Right cardiac atrium (tissue), 5 donors: ENCODE measurements around the gene CHRNE. TPM values are rescaled to one million over a fixed set of nuclear protein-coding genes. Genes with fewer than 3 reads are reported as not detected.

Experiments
- ATAC-seq, 2 donors: fragments of 200-7000 bp; cut with Tn5 transposase; one replicate each; pipeline versions ENCODE4 v1.8.0 to v1.9.1; 2020; ENCODE audit warnings: moderate library complexity in 2 of 2, mild to moderate bottlenecking in 1 of 2
- DNase-seq, 3 donors: peaks; one replicate each; pipeline ENCODE4 v3.0.0-alpha.2; 2020
- H3K27ac ChIP-seq: one replicate; pipeline ENCODE4 v1.5.1; 2013; ENCODE audit warnings: mild to moderate bottlenecking, low read length, control low read depth, moderate library complexity
- H3K27me3 ChIP-seq: one replicate; pipeline ENCODE4 v1.6.1; 2013; ENCODE audit not compliant: control insufficient read depth, insufficient read depth
- H3K4me1 ChIP-seq: one replicate; pipeline ENCODE4 v1.6.1; 2013; ENCODE audit warnings: low read length; ENCODE audit not compliant: control insufficient read depth, insufficient read depth
- H3K4me3 ChIP-seq: one replicate; pipeline ENCODE4 v1.5.1; 2013; ENCODE audit warnings: low read length, control low read depth
- H3K9me3 ChIP-seq: one replicate; pipeline ENCODE4 v1.6.1; 2013; ENCODE audit warnings: low read length; ENCODE audit not compliant: control insufficient read depth
- WGBS: extraction: QIAGEN DNeasy Blood & Tissue Kit; methylation state at CpG from one replicate; pipeline ENCODE4 v1.1.7; 2013; 5-methylcytosine and 5-hydroxymethylcytosine counted together
- intact Hi-C, 4 donors: fragments of 100-400 bp; cut with DNase I; formaldehyde crosslinking; loops; one replicate each; pipeline versions ENCODE4 v1.11.0 to v1.14.0; 2022 to 2023
- polyA plus RNA-seq: library from polyadenylated mRNA; stranded (reverse); fragments of 200-250 nt; gene quantifications from one replicate; pipeline ENCODE4 v1.2.3, GENCODE V29; 2013
- total RNA-seq, 4 donors: library from RNA; stranded (reverse); fragmentation: NEBNext Ultra II Directional; extraction: Animal tissue kit (Norgen Biotek cat#: 25700); gene quantifications; one replicate each; pipeline ENCODE4 v1.2.1, GENCODE V29; 2021
- donor health status: healthy with polysubstance abuse.
- donor health status: DM: no; HTN: yes; CAD: no.
- donor health status: DM: no; HTN: no; CAD: no.
- donor health status: DM: no; HTN: yes; CAD: no; lungs with severe emphysema.
- donor health status: DM: yes; HTN: yes; CAD: no.

Gene CHRNE
- total and polyA plus RNA-seq, 5 donors = 57.6 to 106 (median 66.7) TPM

GRCh38 chr17:4896332-4897197, 6.3 kb downstream of the CHRNE start:
- Histone ChIP-seq H3K27me3 (no peaks in the 10 kb centered on the region), H3K4me3 (no peak overlapping the region), H3K4me1 (no peaks in the 10 kb centered on the region), H3K27ac (no peak overlapping the region), H3K9me3 (no peaks in the 10 kb centered on the region)
- 86% methylated on average over 27 of the region's 27 CpGs for WGBS
- DNase-seq = no peak
- intact Hi-C loops = loop anchor here in 1 of 4 donors (10.0 kb wide), 1 partner anchor 162 kb away; the partner anchor contains the start of genes CXCL16, MED11 and ZMYND15
- ATAC-seq = no peak

- Histone ChIP-seq H3K9me3 (no peaks in the 10 kb centered on the region), H3K4me3 (no peak overlapping the region), H3K27me3 (no peaks in the 10 kb centered on the region), H3K4me1 (no peaks in the 10 kb centered on the region), H3K27ac (no peak overlapping the region)
- WGBS = 72% methylated on average over 27 of the region's 27 CpGs
- ATAC-seq = no peak
- no peak for DNase-seq
- intact Hi-C loops = loop anchor here in 1 of 4 donors (10.0 kb wide), 1 partner anchor 161 kb away; the partner anchor contains the start of genes CXCL16, MED11 and ZMYND15
Observed at GRCh38 chr17:4895657-4896331, 7.1 kb downstream of the CHRNE start.

DNA sequence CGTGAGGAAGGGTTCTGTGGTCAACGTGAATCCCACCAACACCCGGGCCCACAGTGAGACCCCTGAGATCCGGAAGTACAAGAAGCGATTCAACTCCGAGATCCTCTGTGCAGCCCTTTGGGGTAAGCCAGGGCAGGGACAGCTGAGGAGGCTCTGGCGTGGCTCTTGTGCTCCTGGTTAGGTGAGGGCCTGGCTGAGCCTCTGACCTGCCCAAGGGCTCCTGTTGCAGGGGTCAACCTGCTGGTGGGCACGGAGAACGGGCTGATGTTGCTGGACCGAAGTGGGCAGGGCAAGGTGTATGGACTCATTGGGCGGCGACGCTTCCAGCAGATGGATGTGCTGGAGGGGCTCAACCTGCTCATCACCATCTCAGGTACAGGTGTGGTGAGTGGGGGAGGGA, 7.8 kb downstream of the CHRNE start:
- ATAC-seq = no peak
- WGBS = 91% methylated on average over 13 of the region's 13 CpGs
- H3K9me3 ChIP-seq = no peaks in the 10 kb centered on the region

DNA sequence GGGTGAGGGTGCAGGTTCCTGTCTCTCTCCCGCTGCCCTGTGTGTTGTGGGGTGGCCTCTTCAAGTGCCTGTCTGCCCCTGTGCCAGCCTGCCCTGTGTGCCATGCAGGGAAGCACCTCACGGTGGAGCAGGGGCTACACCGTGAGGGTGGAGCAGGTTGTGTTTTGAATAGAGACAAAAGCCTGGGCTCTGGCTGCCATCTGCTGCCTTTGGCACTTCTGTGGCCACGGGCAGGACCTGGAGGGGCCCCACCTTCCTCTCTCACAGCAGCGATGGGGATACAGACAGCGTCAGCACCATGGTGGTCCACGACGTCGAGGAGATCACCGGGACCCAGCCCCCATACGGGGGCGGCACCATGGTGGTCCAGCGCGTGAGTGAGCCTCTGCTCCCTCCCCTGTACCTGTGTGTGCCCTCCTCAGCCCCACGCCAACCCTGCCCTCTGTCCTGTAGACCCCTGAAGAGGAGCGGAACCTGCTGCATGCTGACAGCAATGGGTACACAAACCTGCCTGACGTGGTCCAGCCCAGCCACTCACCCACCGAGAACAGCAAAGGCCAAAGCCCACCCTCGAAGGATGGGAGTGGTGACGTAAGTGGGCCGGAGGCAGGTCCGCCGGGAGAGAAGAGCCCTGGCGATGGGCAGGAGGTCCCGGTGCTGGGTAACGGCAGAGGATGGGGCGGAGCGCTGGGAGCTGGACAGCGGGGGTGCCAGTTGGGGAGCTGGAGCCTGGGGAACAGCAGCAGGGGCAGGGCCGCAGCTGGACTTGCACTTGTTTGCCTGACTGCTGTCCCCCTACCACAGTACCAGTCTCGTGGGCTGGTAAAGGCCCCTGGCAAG, 9.0 kb downstream of the CHRNE start:
- ATAC-seq (no peak), DNase-seq (no peak)
- Histone ChIP-seq H3K27me3 (no peaks in the 10 kb centered on the region), H3K27ac (no peak overlapping the region), H3K4me3 (no peak overlapping the region), H3K4me1 (no peaks in the 10 kb centered on the region), H3K9me3 (no peaks in the 10 kb centered on the region)
- intact Hi-C loops = loop anchor here in 1 of 4 donors (10.0 kb wide), 1 partner anchor 159 kb away; the partner anchor contains the start of genes CXCL16, MED11 and ZMYND15
- 87% methylated on average over 31 of the region's 31 CpGs for WGBS

More for the DNA sequence above, 7.8 kb downstream of the CHRNE start:
- H3K27ac ChIP-seq = no peak overlapping the region
- DNase-seq = no peak
- no peaks in the 10 kb centered on the region for H3K27me3 ChIP-seq
- no peaks in the 10 kb centered on the region for H3K4me1 ChIP-seq
- intact Hi-C loops = loop anchor here in 1 of 4 donors (10.0 kb wide), 1 partner anchor 160 kb away; the partner anchor contains the start of genes CXCL16, MED11 and ZMYND15
- no peak overlapping the region for H3K4me3 ChIP-seq

DNA sequence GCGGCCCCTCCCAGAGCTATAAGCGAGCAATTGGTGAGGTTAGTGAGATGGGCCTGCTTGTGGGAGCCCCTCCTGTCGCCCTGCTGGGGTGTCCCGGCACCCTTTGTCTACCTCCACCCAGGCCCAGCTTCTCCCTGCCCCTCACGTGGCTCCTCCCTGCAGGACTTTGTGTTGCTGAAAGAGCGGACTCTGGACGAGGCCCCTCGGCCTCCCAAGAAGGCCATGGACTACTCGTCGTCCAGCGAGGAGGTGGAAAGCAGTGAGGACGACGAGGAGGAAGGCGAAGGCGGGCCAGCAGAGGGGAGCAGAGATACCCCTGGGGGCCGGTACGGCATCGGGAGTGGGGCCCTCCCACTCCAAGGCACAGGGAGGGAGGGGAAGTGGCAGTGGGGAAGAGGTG, 9.6 kb downstream of the CHRNE start:
- intact Hi-C loops = loop anchor here in 1 of 4 donors (10.0 kb wide), 1 partner anchor 158 kb away; the partner anchor contains the start of genes CXCL16, MED11 and ZMYND15
- no peaks in the 10 kb centered on the region for H3K27me3 ChIP-seq
- no peak overlapping the region for H3K4me3 ChIP-seq
- H3K9me3 ChIP-seq = no peaks in the 10 kb centered on the region
- WGBS = 85% methylated on average over 18 of the region's 18 CpGs
- H3K4me1 ChIP-seq = no peaks in the 10 kb centered on the region
- ATAC-seq (no peak), DNase-seq (no peak)
- no peak overlapping the region for H3K27ac ChIP-seq

DNA sequence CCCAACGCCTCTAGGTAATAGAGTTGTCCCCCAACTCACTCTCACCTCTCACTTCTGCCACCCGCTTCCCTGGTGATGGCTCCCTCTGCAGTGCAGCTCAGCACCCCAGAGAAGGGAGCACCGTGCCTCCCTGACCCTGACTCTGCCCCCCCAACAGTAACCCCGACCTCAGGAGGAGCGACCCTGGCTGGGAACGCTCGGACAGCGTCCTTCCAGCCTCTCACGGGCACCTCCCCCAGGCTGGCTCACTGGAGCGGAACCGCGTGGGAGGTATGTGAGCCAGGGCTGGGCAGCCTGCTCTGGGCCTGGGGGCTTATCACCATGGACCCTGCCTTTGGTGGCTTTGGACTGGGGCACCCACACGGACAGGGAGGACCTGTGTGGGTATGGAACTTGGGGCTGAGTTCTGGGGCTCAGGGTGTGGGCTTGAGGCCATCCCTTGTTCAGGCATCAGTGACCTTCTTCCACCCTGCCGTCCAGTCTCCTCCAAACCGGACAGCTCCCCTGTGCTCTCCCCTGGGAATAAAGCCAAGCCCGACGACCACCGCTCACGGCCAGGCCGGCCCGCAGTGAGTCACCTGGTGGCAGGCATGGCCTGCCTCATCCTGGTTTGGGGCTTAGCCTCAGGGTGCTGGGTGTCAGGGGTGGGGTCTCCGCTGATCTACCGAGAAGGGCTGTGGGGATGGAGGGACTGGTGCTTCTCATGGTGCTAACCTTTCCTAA, 10.2 kb downstream of the CHRNE start:
- intact Hi-C loops = loop anchor here in 1 of 4 donors (10.0 kb wide), 1 partner anchor 158 kb away; the partner anchor contains the start of genes CXCL16, MED11 and ZMYND15
- no peak overlapping the region for H3K4me3 ChIP-seq
- 83% methylated on average over 23 of the region's 23 CpGs for WGBS
- no peak overlapping the region for H3K27ac ChIP-seq
- DNase-seq (no peak), ATAC-seq (no peak)
- H3K9me3 ChIP-seq = no peaks in the 10 kb centered on the region
- H3K4me1 ChIP-seq = no peaks in the 10 kb centered on the region
- H3K27me3 ChIP-seq = no peaks in the 10 kb centered on the region

- H3K4me3 ChIP-seq = no peak overlapping the region
- intact Hi-C loops = loop anchor here in 2 of 4 donors (2.0 to 10.0 kb wide), 2 partner anchors 103 to 157 kb away; partner anchors contain the start of genes CXCL16 (in 1 of the 2), GLTPD2 (in 1 of the 2), MED11 (in 1 of the 2) and ZMYND15 (in 1 of the 2)
- no peaks in the 10 kb centered on the region for H3K27me3 ChIP-seq
- H3K27ac ChIP-seq = no peak overlapping the region
- 91% methylated on average over 42 of the region's 42 CpGs for WGBS
- DNase-seq (peak in 1 of 3 donors; percentile 71), ATAC-seq (no peak)
- no peaks in the 10 kb centered on the region for H3K4me1 ChIP-seq
- H3K9me3 ChIP-seq = no peaks in the 10 kb centered on the region
Observed at GRCh38 chr17:4891411-4892410, 11.2 kb downstream of the CHRNE start.

DNA sequence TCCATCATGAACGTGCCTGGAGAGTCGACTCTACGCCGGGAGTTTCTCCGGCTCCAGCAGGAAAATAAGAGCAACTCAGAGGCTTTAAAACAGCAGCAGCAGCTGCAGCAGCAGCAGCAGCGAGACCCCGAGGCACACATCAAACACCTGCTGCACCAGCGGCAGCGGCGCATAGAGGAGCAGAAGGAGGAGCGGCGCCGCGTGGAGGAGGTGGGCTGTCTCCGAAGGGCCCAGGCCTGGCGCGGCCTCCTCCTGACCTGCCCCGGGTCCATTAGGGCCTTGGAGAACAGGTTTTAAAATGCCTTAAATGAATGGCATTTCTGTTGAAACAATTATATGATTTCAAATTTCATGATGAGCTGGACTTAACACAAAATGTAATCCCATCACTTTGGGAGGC, 15.3 kb downstream of the CHRNE start:
- ATAC-seq (no peak), DNase-seq (no peak)
- WGBS = 91% methylated on average over 18 of the region's 18 CpGs
- no peaks in the 10 kb centered on the region for H3K9me3 ChIP-seq
- no peak overlapping the region for H3K27ac ChIP-seq
- intact Hi-C loops = loop anchor here (5.0 to 10.0 kb wide), 4 partner anchors 53 to 155 kb away; partner anchors contain the start of genes GLTPD2 (in 2 of the 4), VMO1 (in 2 of the 4), MED11 (in 1 of the 4) and MINK1 (in 1 of the 4)
- H3K4me1 ChIP-seq = no peaks in the 10 kb centered on the region
- no peaks in the 10 kb centered on the region for H3K27me3 ChIP-seq
- H3K4me3 ChIP-seq = no peak overlapping the region

DNA sequence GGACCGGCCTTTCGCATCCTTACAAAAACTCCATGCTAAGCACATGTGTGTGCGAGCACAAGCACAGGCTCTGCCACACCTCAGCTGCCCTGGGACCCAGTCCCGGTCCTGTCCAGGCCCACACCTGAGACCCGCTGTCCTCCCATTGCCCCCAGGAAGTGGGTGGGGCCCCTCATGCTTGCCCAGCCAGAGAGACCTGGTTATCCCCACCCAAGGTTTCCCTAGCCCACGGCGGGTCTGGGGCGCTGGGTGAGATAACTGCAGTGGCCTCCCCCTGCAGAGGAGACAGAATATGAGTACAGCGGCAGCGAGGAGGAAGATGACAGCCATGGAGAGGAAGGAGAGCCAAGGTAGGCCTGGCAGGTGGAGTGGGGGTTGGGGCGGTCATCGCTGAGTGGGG, 16.1 kb downstream of the CHRNE start:
- ATAC-seq (no peak), DNase-seq (no peak)
- Histone ChIP-seq H3K27me3 (no peaks in the 10 kb centered on the region), H3K9me3 (no peaks in the 10 kb centered on the region), H3K27ac (no peak overlapping the region), H3K4me1 (no peaks in the 10 kb centered on the region), H3K4me3 (no peak overlapping the region)
- whole genome bisulfite sequencing = 90% methylated on average over 12 of the region's 12 CpGs
- intact Hi-C loops = loop anchor here (5.0 to 10.0 kb wide), 4 partner anchors 52 to 155 kb away; partner anchors contain the start of genes GLTPD2 (in 2 of the 4), VMO1 (in 2 of the 4), MED11 (in 1 of the 4) and MINK1 (in 1 of the 4)
